ENCODE results near the gene SCO1. TPM values are rescaled to one million over a fixed set of nuclear protein-coding genes. Genes with fewer than 3 reads are reported as not detected.

Gene SCO1
- total RNA-seq, 1 donor from 2014 or later = 32.4 TPM

DNA sequence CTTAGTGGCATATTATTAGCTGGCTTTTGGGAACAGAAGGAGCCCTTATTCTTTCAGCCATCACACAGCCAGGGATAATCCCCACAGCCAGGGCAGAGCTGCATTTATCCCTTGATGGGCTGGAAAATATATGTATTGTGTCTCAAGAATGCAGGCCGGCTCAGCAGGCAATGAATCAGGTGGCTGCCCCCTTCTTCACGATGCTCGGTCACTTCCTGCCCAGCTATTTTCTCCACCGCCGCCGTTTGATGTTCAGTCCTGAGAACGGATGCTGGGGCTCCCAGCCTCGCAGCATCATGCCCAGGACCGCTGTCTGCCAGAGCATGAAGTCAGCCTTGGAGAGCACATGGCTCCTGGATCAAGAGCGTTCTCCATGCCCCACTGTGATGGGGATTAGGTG lies 35.9 kb downstream of the SCO1 start:
- Histone ChIP-seq H3K79me2 (ENCODE audit: low read depth) (no peaks in the 10 kb centered on the region), H3K9ac (no peak overlapping the region), H3K9me3 (ENCODE audit: low read depth) (no peaks in the 10 kb centered on the region), H3K27ac (no peak overlapping the region), H3K36me3 (no peaks in the 10 kb centered on the region), H3K27me3 (no peaks in the 10 kb centered on the region), H3K4me3 (no peak overlapping the region), H4K20me1 (ENCODE audit: low read depth) (no peaks in the 10 kb centered on the region), H3K4me2 (peak overlapping the region; percentile 38), H3F3A (ENCODE audit: low read depth) (no peaks in the 10 kb centered on the region), H3K4me1 (peaks cover 11% of the 10 kb centered on the region), H2AFZ (replicated peaks) (no peak overlapping the region)
- Mint-ChIP-seq H3K9me3 (no peaks in the 10 kb centered on the region), H3K27ac (no peak overlapping the region), H3K36me3 (no peaks in the 10 kb centered on the region), H3K4me3 (peak overlapping the region; percentile 38), H3K27me3 (ENCODE audit: insufficient read depth, low read depth) (peaks cover 6% of the 10 kb centered on the region), H3K4me1 (peaks cover 3% of the 10 kb centered on the region)
- peak; percentile 63 for DNase-seq (ENCODE audit: low spot score)
- TF ChIP-seq, protein P1, sequence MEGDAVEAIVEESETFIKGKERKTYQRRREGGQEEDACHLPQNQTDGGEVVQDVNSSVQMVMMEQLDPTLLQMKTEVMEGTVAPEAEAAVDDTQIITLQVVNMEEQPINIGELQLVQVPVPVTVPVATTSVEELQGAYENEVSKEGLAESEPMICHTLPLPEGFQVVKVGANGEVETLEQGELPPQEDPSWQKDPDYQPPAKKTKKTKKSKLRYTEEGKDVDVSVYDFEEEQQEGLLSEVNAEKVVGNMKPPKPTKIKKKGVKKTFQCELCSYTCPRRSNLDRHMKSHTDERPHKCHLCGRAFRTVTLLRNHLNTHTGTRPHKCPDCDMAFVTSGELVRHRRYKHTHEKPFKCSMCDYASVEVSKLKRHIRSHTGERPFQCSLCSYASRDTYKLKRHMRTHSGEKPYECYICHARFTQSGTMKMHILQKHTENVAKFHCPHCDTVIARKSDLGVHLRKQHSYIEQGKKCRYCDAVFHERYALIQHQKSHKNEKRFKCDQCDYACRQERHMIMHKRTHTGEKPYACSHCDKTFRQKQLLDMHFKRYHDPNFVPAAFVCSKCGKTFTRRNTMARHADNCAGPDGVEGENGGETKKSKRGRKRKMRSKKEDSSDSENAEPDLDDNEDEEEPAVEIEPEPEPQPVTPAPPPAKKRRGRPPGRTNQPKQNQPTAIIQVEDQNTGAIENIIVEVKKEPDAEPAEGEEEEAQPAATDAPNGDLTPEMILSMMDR (IDR thresholded peaks at IDR 0.05) = no peak
- TF ChIP-seq EZH2phosphoT487 (IDR thresholded peaks at IDR 0.05) (no peak), EZH2 (IDR thresholded peaks at IDR 0.05) (no peak)

DNA sequence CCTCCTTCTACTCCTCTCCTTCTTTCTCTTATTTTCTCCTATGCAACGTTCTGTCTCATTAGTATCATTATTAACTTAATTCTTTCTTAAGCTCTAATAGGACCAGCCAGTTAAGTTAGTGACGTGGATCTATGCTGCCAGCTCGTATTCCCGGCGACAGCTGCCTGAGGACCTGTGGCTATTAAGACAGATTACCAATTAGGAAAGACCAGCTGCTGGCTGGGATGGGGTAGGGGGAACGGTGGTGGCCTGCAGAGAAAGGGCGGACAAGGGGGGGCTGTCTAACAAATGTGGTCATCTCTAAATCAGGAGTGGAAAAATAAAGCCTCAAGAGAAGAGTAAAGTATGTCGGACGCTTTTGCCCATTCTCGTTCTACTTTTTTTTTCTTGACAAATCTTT lies 39.5 kb downstream of the SCO1 start:
- peaks cover 3% of the 10 kb centered on the region for H3K4me1 Mint-ChIP-seq
- no peaks in the 10 kb centered on the region for H3K36me3 ChIP-seq
- H3K27me3 ChIP-seq = no peaks in the 10 kb centered on the region
- no peak overlapping the region for H2AFZ ChIP-seq (replicated peaks)
- no peaks in the 10 kb centered on the region for H3K79me2 ChIP-seq (ENCODE audit: low read depth)
- H3K9me3 Mint-ChIP-seq = no peaks in the 10 kb centered on the region
- H3K27ac ChIP-seq = no peak overlapping the region
- H3K9ac ChIP-seq = no peak overlapping the region
- H3K4me3 ChIP-seq = no peak overlapping the region
- TF ChIP-seq EZH2phosphoT487 (IDR thresholded peaks at IDR 0.05) (no peak), EZH2 (IDR thresholded peaks at IDR 0.05) (no peak)
- TF ChIP-seq, protein P1 (IDR thresholded peaks at IDR 0.05) = no peak
- H3K9me3 ChIP-seq (ENCODE audit: low read depth) = no peaks in the 10 kb centered on the region
- H3F3A ChIP-seq (ENCODE audit: low read depth) = no peaks in the 10 kb centered on the region
- no peak overlapping the region for H3K4me2 ChIP-seq
- H3K4me1 ChIP-seq = peaks cover 11% of the 10 kb centered on the region
- H3K36me3 Mint-ChIP-seq = no peaks in the 10 kb centered on the region
- no peak overlapping the region for H3K4me3 Mint-ChIP-seq
- no peaks in the 10 kb centered on the region for H4K20me1 ChIP-seq (ENCODE audit: low read depth)
- DNase-seq (ENCODE audit: low spot score) = no peak
- no peak overlapping the region for H3K27ac Mint-ChIP-seq
- H3K27me3 Mint-ChIP-seq (ENCODE audit: insufficient read depth, low read depth) = peaks cover 2% of the 10 kb centered on the region

DNA sequence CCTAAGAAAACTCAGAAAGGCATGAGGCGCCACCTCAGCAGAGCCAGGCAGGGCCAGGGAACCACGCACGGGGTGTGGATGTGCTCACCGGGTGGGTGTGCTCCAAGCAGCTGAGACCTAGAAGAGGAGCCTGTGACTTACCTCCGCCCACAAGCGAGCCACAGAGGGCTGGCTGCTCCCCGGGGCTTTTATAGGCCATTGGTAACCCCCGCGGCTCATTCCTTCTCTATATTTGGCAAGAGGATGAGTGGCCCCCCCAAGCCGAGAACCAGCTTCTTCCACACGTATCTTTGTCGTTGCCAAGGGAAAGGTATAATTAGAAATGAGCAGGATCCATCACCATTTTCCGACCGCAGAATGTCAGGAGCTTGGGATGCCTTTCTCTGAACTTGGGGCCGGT lies 40.2 kb downstream of the SCO1 start, which contains the start of gene MYH3:
Gene MYH3, minus strand, starts transcription at position 162 of the 400 bp plus-strand sequence. CDS start 2,245 bp downstream, outside the sequence.
- no peaks in the 10 kb centered on the region for H3K9me3 Mint-ChIP-seq

More for the DNA sequence above, 40.2 kb downstream of the SCO1 start, which contains the start of gene MYH3:
- H3K36me3 Mint-ChIP-seq = no peaks in the 10 kb centered on the region
- peak within 1 kb of the TSS; percentile 50 for H3K27ac Mint-ChIP-seq
- H3K27me3 ChIP-seq = no peaks in the 10 kb centered on the region
- no peak within 1 kb of the TSS for H3K4me2 ChIP-seq
- no peaks in the 10 kb centered on the region for H3F3A ChIP-seq (ENCODE audit: low read depth)
- no peak within 1 kb of the TSS for H3K4me3 ChIP-seq
- peaks cover 2% of the 10 kb centered on the region for H3K27me3 Mint-ChIP-seq (ENCODE audit: insufficient read depth, low read depth)
- no peak for TF ChIP-seq EZH2 (IDR thresholded peaks at IDR 0.05)
- TF ChIP-seq, protein P1 (IDR thresholded peaks at IDR 0.05) = no peak
- no peak for TF ChIP-seq EZH2phosphoT487 (IDR thresholded peaks at IDR 0.05)
- no peak within 1 kb of the TSS for H3K9ac ChIP-seq
- H3K79me2 ChIP-seq (ENCODE audit: low read depth) = no peaks in the 10 kb centered on the region
- H3K4me1 ChIP-seq = peaks cover 11% of the 10 kb centered on the region
- H3K4me3 Mint-ChIP-seq = no peak within 1 kb of the TSS
- H3K36me3 ChIP-seq = no peaks in the 10 kb centered on the region
- H4K20me1 ChIP-seq (ENCODE audit: low read depth) = no peaks in the 10 kb centered on the region
- H3K9me3 ChIP-seq (ENCODE audit: low read depth) = no peaks in the 10 kb centered on the region
- no peak within 1 kb of the TSS for H2AFZ ChIP-seq (replicated peaks)
- no peak within 1 kb of the TSS for H3K27ac ChIP-seq
- no peak for DNase-seq (ENCODE audit: low spot score)
- peaks cover 3% of the 10 kb centered on the region for H3K4me1 Mint-ChIP-seq
